H1 (cell line): Measurements from ENCODE around the gene LRRTM4. TPM values are rescaled to one million over a fixed set of nuclear protein-coding genes. Genes with fewer than 3 reads are reported as not detected.

Experiments
- NRF1 ChIP-seq: IDR thresholded peaks from 2 replicates; pipeline ENCODE4 v1.6.1; 2011; ENCODE audit warnings: mild to moderate bottlenecking, low read depth, low read length, improper control_type of control experiment
- polyA plus RNA-seq, 7 experiments: library from polyadenylated mRNA; depleted of rRNA in 3 of 7; stranded (reverse) in 5 of 7; unstranded in 2 of 7; fragments of >200 nt in 5 of 7; fragments of 200-250 nt in 2 of 7; gene quantifications; 1 replicate in 5 of 7; 2 replicates in 1 of 7; 4 replicates in 1 of 7; pipeline versions ENCODE4 v1.2.1 to v1.2.3, GENCODE V29; 2011 to 2013; ENCODE audit warnings: missing spikeins in 2 of 7, mixed read lengths in 2 of 7
- total RNA-seq: library from RNA; stranded (reverse); fragmentation: NEBNext Ultra II Directional; extraction: Animal tissue kit (Norgen Biotek cat#: 25700); gene quantifications from 2 replicates; pipeline ENCODE4 v1.2.1, GENCODE V29; 2021

Gene LRRTM4
- total and polyA plus RNA-seq, 2 of the 8 experiments (the other 6 are each of a cell fraction or from before 2014, with no cell fraction given): 3.6 to 9.5 TPM

GRCh38 chr2:76730021-76730420 lies 792.2 kb downstream of the LRRTM4 start (continued):
- TF ChIP-seq NRF1: no peak
